Hematopoietic multipotent progenitor cell treated with erythropoietin and hydrocortisone succinate and interleukin-3 and kit ligand, for 4 days (in vitro differentiated cells): Measurements from ENCODE around the gene MYO1A.
"Not testable (repeated sequence)": the region's sequence is repeated elsewhere in the genome, so short reads cannot be mapped to it uniquely, and the experiment has no call there.

ENCODE experiments used
- DNase-seq: peaks from one replicate; pipeline ENCODE4 v3.0.0-alpha.2; 2015

MYO1A gene

DNA sequence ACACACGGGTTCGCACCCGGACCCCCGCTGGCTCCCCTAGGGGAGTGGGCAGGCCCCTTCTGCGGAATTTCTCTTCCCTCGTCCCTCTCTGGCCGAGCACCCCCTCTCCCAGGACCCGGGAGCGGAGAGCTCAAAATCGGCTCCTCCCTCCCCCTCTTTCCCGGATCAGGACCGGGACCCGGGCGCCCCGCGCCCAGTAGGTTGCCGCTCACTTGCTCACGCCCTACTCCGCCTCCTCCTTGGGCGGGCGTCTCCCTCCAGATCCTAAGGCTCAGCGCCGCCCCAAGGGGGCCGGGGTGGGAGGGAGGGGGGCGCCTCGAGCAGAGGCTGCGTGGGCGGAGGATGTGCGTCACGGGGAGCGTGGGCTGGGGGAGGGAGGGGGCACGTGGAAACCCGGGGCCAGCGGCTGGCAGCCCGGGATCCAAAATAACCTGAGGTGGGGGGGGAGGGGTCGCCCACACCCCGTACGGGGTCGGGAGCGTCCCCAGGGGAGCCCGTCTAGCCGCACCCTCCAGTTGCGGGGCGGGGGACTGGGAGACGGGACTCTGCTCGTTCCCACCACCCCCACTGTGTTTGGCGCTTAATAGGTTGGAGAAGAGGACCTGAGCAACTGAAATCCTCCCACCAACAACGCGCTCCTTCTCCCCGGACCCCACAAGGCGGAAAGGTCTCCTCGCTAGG lies 37.2 kb upstream of the MYO1A start:
- peak; percentile 95 for DNase-seq

DNA sequence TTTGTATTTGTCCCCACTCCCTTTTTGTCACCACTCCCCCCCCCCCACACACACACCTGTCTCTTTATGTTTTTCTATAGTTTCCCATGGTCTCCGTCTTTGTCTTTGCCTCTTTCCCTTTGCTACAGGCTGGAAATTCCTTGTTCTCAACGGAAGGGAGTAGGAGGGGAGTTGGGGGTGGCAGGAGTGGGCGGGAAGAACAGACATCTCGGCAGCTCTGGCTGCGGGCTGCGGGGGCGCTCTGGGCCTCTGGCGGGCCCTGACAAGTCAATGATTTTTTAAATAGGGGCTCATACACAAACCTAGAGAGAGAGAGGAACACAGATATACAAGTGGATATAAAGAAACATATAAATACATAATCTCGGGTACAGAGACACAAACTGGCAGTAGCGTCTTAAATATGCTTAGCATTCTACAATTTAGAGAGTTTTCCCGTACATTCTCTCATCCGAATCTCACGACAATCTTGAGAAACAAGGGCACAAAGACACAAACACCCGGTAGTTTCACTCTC lies 36.6 kb upstream of the MYO1A start:
- DNase-seq = peak; percentile 85

- peak; percentile 74 for DNase-seq
These were observed 36.1 kb upstream of the MYO1A start for GRCh38 chr12:57085999-57086492.

DNA sequence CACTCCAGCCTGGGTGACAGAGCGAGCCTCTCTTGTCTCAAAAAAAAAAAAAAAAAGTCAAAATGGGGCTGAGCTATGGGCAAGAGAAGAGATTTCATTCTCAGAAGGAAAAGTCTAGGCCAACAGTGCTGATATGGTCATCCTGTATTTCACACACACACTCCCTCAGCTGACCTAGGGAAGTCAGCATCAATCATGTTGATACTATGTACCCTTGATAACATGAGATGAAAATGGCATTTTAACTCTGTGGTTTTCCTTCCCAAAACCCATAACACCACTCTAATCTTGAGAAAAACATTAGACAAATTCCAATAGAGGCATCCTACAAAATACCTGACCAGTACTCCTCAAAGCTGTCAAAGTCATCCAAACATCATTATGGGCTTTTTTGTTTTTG lies 30.9 kb upstream of the MYO1A start:
- no peak for DNase-seq

- no peak for DNase-seq
These were observed 29.9 kb upstream of the MYO1A start for GRCh38 chr12:57079821-57080220.

DNA sequence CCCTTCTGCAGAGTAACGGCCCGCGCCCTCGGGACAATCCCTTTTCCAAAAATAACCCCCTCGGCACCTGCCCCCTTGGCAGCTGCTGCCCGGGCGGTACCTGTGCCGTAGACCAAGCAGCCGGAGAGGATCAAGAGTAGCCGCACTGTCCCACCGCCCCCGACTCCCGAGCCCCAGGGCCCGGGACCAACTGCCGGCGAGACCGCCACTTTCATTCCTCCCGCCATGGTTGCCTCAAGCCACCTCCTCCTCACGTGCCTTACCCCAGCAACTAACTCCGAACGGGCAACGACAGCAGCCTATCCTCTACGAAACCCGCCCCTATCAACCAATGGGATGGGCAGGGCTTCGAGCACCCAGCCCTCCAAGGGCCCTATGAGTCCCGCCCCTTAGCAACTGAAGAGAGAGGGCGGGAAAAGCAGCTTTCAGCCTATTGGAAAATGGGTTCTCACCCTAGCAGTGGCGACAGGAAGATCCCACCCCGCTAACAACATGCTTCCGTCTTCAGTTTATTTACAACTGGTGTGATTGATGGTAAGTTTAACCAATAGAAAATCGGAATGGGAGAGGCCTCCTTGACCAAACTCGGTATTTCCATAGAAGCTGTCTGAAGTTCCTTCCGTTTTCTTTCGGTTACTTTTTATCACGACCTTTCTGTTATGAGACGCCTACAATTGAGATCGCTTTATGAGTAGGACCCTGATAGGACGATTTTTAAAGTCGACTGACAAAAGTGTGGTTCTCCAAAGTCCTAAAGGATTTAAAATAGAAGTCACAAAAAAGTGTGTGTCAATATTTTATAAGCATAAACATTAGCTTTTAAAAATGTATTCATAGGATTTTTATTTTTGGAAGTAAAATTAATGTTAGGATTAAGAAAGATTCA lies 28.8 kb upstream of the MYO1A start, which contains the start of gene NEMP1:
NEMP1 (minus strand) TSS at position 273 of the 886 bp plus-strand sequence; CDS start at position 227, 46 bp downstream.
- peak; percentile 100 for DNase-seq

- not testable (repeated sequence) for DNase-seq
These were observed 23.9 kb upstream of the MYO1A start for GRCh38 chr12:57073566-57074450.

DNA sequence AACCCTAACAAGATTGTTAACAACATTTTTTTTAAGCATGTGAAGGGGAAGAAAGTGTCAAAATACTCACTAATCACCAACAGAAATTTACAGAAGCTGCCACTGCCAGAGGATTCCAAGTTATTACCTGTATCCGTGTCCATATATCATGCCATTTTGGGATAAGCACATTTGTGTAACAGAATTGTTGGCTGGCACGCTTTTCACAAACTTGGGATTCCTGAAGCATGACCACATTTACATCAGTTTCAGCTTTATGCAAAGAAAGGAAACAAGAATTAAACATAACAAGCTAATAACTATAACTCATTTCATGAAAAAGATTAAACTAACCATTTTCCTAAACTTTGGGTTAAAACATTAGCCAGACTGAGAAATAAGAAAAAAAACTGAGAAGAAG lies 22.7 kb upstream of the MYO1A start:
- DNase-seq = no peak

- peak; percentile 95 for DNase-seq
These were observed 19.6 kb upstream of the MYO1A start for GRCh38 chr12:57069523-57069922.

DNA sequence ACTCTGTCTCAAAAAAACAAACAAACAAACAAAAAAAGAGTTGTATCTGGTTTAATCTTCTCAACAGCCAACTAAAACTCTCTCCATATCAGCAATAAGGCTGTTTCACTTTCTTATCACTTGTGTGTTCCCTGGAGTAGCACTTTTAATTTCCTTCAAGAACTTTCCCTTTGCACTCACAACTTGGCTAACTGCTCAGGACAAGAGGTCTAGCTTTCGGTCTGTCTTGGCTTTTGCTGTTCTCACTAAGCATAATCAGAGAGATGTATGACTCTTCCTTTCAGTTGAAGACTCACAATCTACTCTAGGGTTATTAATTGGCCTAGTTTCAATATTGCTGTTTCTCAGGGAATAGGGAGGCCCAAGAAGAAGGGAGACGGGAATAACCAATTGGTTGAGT lies 16.3 kb upstream of the MYO1A start:
- DNase-seq = no peak

DNA sequence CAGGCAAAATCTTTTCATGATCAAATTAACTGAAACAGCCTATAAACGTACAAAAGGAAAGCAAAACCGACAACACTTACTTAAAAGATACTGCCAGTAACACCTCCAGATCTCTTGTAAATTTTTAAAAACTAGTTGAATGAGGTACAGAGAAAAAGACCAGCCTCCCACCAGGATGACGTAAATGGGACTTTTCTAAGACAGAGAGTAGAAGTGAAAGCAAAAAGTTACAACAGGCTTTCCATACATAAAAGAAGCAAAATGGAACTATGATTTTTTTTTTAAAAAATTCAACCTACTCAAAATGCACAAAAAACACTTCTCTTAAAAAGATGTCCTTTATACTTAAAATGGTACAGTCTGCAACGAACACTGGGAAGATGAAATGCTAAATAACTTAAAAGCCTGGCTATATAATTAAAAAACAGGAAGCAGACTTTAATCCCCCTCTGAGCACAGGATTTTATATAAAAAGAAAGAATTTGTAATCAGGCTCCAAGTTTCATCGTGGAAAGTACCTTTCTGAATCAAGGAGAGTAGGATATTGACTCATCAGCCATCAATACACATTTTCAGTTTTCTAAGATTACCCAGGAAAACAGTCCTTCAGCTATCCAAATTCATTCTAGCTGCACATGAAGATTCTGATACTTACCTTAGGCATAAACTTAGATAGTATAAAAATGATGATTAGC lies 14.2 kb upstream of the MYO1A start:
- DNase-seq = no peak

GRCh38 chr12:57058454-57058853 lies 8.5 kb upstream of the MYO1A start:
- no peak for DNase-seq

GRCh38 chr12:57057067-57057751 lies 7.3 kb upstream of the MYO1A start:
- no peak for DNase-seq

DNA sequence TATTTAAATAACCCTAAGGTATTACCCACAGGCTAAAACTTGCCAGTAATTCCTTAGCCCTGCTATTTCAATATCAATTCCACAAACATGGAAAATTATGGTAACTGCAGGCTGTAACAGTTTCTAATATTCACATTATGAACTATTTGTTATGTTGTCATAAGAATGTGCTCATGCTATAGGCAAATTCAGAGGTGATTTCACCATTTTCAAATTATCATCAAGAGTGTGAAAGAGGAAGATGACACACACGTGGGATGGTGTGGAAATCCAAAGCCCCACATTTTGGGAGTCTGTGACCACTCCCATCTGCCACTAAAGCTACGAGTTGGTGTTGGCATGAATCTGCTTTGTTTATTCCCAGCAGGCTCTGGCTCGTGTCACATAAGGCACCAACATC lies 5.9 kb upstream of the MYO1A start:
- peak; percentile 43 for DNase-seq

GRCh38 chr12:57053901-57054300 lies 4.0 kb upstream of the MYO1A start:
- DNase-seq = not testable (repeated sequence)

- not testable (repeated sequence) for DNase-seq
These were observed 3.2 kb upstream of the MYO1A start for GRCh38 chr12:57053146-57053545.

GRCh38 chr12:57051011-57051410 lies 1.1 kb upstream of the MYO1A start:
- DNase-seq = no peak

GRCh38 chr12:57049119-57049446 lies 846 bp downstream of the MYO1A start:
- DNase-seq = no peak

DNA sequence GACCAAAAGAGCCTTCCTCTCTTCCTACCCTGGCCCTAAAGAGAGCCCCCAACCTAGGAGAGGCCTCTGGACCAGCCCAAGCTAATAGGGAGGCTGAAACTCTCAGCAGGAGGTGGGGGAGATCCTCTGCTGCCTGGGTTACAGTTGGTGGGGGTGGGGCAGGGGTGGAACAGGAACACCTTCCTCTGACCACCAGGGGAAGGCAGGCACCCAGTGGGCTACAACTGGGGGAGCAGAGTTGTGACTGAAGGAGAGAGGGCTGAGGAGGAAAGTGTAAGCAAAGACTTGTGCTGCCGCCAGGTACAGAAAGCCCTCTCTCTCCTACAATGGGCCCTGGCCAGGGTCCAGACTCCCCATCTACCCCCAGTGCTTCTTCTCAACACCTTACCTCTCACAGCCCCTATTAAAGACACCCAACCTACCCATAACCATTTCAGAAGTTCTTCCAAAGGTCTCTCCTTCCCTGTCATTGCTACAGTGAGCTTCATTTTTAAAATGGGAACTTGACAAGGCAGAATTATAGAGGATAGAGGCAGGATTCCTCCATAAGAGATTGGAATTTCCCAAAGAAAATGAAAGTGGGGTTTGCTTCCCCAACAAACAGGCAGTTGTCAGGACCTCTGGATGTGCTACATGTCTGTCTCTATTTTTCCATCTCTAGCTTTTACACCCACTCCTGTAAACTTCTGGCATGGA lies 1.4 kb downstream of the MYO1A start:
- DNase-seq = peak; percentile 30

GRCh38 chr12:57047981-57048380 lies 1.9 kb downstream of the MYO1A start:
- DNase-seq = no peak
